COR-L47 (cell line): Measurements from ENCODE around the gene SEZ6L.

ENCODE experiments used
- DNase-seq: peaks from one replicate; lab custom pipeline; 2025; lab: John Stamatoyannopoulos, UW

SEZ6L gene

DNA sequence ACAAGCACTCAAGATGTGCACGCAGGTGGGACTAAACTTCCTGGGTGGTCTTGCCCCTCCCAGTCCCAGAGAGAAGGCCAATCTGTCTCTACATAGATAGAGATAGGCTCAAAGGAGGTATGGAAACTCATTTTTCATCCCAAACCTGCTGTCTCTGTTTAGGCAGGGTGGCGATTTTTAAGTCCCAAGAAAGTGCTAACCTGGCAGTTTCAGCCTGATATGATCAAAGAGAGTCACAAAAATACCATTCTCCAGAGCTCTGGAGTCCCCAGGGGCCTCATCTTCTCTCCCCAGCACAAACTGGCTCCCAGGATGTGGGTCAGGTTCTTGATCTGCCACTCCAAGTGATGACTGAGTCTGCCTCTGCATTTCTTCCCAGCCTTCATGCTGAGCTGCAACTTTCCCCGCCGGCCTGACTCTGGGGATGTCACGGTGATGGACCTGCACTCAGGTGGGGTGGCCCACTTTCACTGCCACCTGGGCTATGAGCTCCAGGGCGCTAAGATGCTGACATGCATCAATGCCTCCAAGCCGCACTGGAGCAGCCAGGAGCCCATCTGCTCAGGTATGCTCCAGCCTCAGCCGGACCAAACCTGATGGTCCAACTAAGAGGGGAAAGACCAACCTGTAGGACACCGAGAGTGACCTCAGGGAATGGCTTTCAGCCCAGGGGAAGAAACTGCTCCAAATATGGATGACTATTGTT is 129.5 kb downstream of the SEZ6L start:
- DNase-seq: no peak

DNA sequence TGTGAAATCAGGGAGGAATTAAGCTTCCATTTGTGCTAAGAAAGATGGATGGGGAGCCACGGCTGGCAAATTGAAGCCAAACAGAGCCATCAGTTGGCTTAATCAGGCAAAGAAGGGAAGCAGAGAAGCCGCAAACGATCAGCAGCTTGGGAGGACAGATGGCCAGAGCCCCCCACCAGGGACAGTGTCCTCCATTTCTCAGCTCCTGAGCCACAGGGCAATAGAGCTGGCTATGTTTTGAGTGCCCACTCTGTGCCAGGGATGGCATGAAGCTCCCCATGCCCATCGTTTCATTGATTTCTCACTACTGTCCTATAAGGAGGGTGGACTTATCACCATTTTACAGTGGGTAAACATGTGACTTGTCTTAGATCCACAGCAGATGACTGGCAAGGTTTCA is 133.5 kb downstream of the SEZ6L start:
- no peak for DNase-seq

- no peak for DNase-seq
These were observed 134.2 kb downstream of the SEZ6L start for GRCh38 chr22:26303475-26303874.

DNA sequence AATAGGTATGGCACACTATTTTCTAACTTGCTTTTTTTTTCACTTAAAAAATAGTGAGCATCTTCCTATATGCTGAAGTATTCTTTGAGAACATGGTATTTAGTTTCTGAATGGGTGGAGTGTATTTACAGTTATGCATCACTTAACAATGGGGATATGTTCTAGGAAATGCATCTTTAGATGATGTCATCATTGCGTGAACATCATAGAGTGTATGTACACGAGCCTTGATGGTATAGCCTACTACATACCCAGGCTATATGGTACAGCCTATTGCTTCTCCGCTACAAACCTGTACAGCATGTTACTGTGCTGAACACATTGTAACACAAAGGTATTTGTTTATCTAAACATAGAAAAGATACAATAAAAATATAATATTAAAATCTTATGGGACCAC is 135.5 kb downstream of the SEZ6L start:
- DNase-seq: no peak

GRCh38 chr22:26308467-26308866 is 139.2 kb downstream of the SEZ6L start:
- DNase-seq: no peak

GRCh38 chr22:26310616-26311015 is 141.4 kb downstream of the SEZ6L start:
- DNase-seq: no peak

- no peak for DNase-seq
These were observed 144.0 kb downstream of the SEZ6L start for GRCh38 chr22:26313291-26313690.

GRCh38 chr22:26314171-26314570 is 144.9 kb downstream of the SEZ6L start:
- DNase-seq: no peak

GRCh38 chr22:26314656-26315055 is 145.4 kb downstream of the SEZ6L start:
- no peak for DNase-seq

GRCh38 chr22:26316732-26317285 is 147.5 kb downstream of the SEZ6L start:
- no peak for DNase-seq

GRCh38 chr22:26318975-26319374 is 149.7 kb downstream of the SEZ6L start:
- no peak for DNase-seq

DNA sequence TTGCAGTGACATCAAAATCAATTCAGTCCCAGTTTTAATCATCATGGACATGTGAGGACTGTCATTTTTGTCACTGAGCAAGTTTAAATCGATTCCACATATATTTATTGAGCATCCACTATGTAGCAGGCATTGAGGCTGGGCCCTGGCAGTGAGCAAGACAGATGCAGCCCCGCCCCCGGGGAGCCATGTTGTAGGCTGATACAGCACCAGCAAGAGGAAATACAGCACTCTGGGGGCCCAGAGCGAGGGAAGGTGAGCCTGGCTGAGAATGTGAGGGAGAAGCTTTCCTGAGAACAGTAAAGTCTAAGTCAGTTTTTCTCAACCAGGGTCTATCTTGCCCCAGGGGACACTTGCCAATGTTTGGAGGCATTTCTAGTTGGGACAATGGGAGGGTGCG is 151.2 kb downstream of the SEZ6L start:
- DNase-seq: no peak

DNA sequence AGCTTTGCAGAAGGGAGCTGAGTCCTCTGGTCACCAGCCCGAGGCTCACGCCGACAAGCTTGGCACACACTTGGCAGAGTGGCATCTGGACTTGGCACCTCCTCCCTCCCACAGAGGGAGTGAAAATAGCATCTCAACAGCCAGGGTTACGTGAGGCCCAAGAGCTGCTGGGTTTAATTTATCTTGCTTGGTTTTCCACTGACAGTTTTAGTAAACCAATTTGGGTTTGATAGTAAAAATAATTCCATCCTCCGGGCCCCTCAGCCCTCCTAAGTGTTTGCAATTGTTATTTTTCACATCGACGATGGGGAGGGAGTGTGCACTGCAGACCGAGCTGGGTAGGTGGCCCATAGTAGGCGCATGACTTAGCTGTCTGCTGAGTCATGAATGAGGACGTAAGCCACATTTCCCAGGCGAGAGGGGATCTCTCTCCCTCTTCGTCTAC is 152.2 kb downstream of the SEZ6L start:
- no peak for DNase-seq

- no peak for DNase-seq
These were observed 153.1 kb downstream of the SEZ6L start for GRCh38 chr22:26322179-26322905.

GRCh38 chr22:26323013-26323412 is 153.8 kb downstream of the SEZ6L start:
- no peak for DNase-seq

- no peak for DNase-seq
These were observed 154.9 kb downstream of the SEZ6L start for GRCh38 chr22:26324150-26324549.

GRCh38 chr22:26325641-26326040 is 156.4 kb downstream of the SEZ6L start:
- DNase-seq: no peak

- DNase-seq: no peak
These were observed 157.5 kb downstream of the SEZ6L start for GRCh38 chr22:26326803-26327202.

DNA sequence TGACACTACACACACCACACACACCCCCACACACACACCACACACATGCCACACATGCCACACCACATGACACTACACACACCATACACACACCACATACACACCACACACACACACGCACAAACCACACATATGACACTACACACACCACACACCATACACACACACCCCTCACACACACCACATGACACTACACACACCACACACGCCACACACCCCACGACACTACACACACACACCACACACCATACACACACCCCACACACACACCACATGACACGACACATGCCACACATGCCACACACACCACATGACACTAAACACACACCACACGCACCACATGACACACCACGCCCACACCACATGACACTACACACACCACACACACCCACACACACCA is 158.0 kb downstream of the SEZ6L start:
- no peak for DNase-seq

GRCh38 chr22:26328221-26328620 is 159.0 kb downstream of the SEZ6L start:
- no peak for DNase-seq

- peak; percentile 87 for DNase-seq
These were observed 161.8 kb downstream of the SEZ6L start for GRCh38 chr22:26330971-26331625.

- DNase-seq: no peak
These were observed 164.0 kb downstream of the SEZ6L start for GRCh38 chr22:26333088-26333800.
